Calu3 (cell line): Measurements from ENCODE around the gene ADAM15. TPM values are rescaled to one million over a fixed set of nuclear protein-coding genes. Genes with fewer than 3 reads are reported as not detected.

Experiments
- BruUV-seq: library from RNA; stranded (reverse); fragments of 400-500 nt; replicated peaks from 2 replicates; lab custom pipeline; 2021; lab: Mats Ljungman, UMichigan
- CTCF ChIA-PET: fragments of 300-600 bp; sonication (Branson Sonifier 250); formaldehyde crosslinking; loops from one replicate; lab custom pipeline; 2022; ENCODE audit warnings: antibody characterized with exemption; lab: Charles Lee
- DNase-seq: peaks from one replicate; pipeline ENCODE4 v3.0.0; 2022
- H3K27ac Mint-ChIP-seq: one replicate; pipeline ENCODE4 v1.8.0; 2022; ENCODE audit warnings: mixed read lengths; ENCODE audit not compliant: unreplicated experiment
- H3K27me3 Mint-ChIP-seq: one replicate; pipeline ENCODE4 v1.8.0; 2022; ENCODE audit warnings: mixed read lengths; ENCODE audit not compliant: unreplicated experiment
- H3K36me3 Mint-ChIP-seq: one replicate; pipeline ENCODE4 v1.8.0; 2022; ENCODE audit warnings: mild to moderate bottlenecking, moderate library complexity, mixed read lengths; ENCODE audit not compliant: insufficient read depth, unreplicated experiment
- H3K4me1 Mint-ChIP-seq: one replicate; pipeline ENCODE4 v1.8.0; 2022; ENCODE audit warnings: mild to moderate bottlenecking, low read depth, mixed read lengths; ENCODE audit not compliant: unreplicated experiment
- H3K4me3 Mint-ChIP-seq: one replicate; pipeline ENCODE4 v1.8.0; 2022; ENCODE audit warnings: mild to moderate bottlenecking, low read depth, moderate library complexity, mixed read lengths; ENCODE audit not compliant: unreplicated experiment
- H3K9me3 Mint-ChIP-seq: one replicate; pipeline ENCODE4 v1.8.0; 2022; ENCODE audit warnings: low read depth, mixed read lengths; ENCODE audit not compliant: unreplicated experiment
- CTCF ChIP-seq: fragments of 200-600 bp; IDR thresholded peaks from one replicate; pipeline ENCODE4 v1.8.0; 2022; ENCODE audit warnings: antibody characterized with exemption; ENCODE audit not compliant: unreplicated experiment
- intact Hi-C: fragments of 100-400 bp; cut with micrococcal nuclease; formaldehyde crosslinking; loops from one replicate; pipeline ENCODE4 v1.10.0; 2022; ENCODE audit not compliant: unreplicated experiment
- total RNA-seq: library from RNA; stranded (reverse); gene quantifications from 2 replicates; pipeline ENCODE4 v1.2.3, GENCODE V29; 2022

ADAM15 gene
- total RNA-seq, 1 experiment from 2014 or later, result 99.1 TPM

GRCh38 chr1:155064111-155064831, 13.2 kb downstream of the ADAM15 start:
- Mint-ChIP-seq H3K9me3 (no peaks in the 10 kb centered on the region), H3K4me3 (peak overlapping the region; percentile 76), H3K36me3 (peaks cover 55% of the 10 kb centered on the region), H3K4me1 (peaks cover 30% of the 10 kb centered on the region), H3K27ac (peak overlapping the region; percentile 71), H3K27me3 (no peaks in the 10 kb centered on the region)
- intact Hi-C loops, result loop anchor here (5.0 to 10.0 kb wide), 3 partner anchors 92 to 389 kb away; partner anchors contain the start of genes CKS1B and SHC1
- CTCF ChIA-PET, result interaction anchor here (0.8 to 3.0 kb wide), 5 partner anchors 12 to 109 kb away, joined by 3 to 28 read pairs (median 3); partner anchors contain the start of genes ADAM15 and KRTCAP2
- BruUV-seq, result no TSS peak
- DNase-seq, result no peak
- TF ChIP-seq CTCF, result no peak

- H3K4me1 Mint-ChIP-seq, result peaks cover 31% of the 10 kb centered on the region
- H3K9me3 Mint-ChIP-seq, result no peaks in the 10 kb centered on the region
- H3K27ac Mint-ChIP-seq, result peak overlapping the region; percentile 71
- no peak for TF ChIP-seq CTCF
- intact Hi-C loops, result loop anchor here (5.0 to 10.0 kb wide), 3 partner anchors 93 to 390 kb away; partner anchors contain the start of genes CKS1B and SHC1
- CTCF ChIA-PET, result interaction anchor here (0.9 to 3.0 kb wide), 3 partner anchors 11 to 108 kb away, joined by 3 to 28 read pairs (median 5); partner anchors contain the start of gene KRTCAP2
- H3K4me3 Mint-ChIP-seq, result peak overlapping the region; percentile 76
- no peak for DNase-seq
- peaks cover 57% of the 10 kb centered on the region for H3K36me3 Mint-ChIP-seq
- BruUV-seq, result TSS peak; percentile 77
- no peaks in the 10 kb centered on the region for H3K27me3 Mint-ChIP-seq
Measured at GRCh38 chr1:155064832-155065429, 13.8 kb downstream of the ADAM15 start.

GRCh38 chr1:155066777-155067176, 15.7 kb downstream of the ADAM15 start:
- intact Hi-C loops, result loop anchor here (10.0 kb wide), 2 partner anchors 302 to 392 kb away; no protein-coding TSS in a partner anchor
- DNase-seq, result no peak
- TF ChIP-seq CTCF, result no peak
- peaks cover 38% of the 10 kb centered on the region for H3K4me1 Mint-ChIP-seq
- peaks cover 9% of the 10 kb centered on the region for H3K27me3 Mint-ChIP-seq
- H3K4me3 Mint-ChIP-seq, result no peak overlapping the region
- BruUV-seq, result no TSS peak
- CTCF ChIA-PET, result no interaction called here
- H3K9me3 Mint-ChIP-seq, result no peaks in the 10 kb centered on the region
- no peak overlapping the region for H3K27ac Mint-ChIP-seq
- H3K36me3 Mint-ChIP-seq, result peaks cover 67% of the 10 kb centered on the region

GRCh38 chr1:155068599-155068998, 17.5 kb downstream of the ADAM15 start:
- no peak for TF ChIP-seq CTCF
- CTCF ChIA-PET, result interaction anchor here (0.6 to 1.2 kb wide), 3 partner anchors 9 to 79 kb away, joined by 3 to 4 read pairs (median 4); no protein-coding TSS in a partner anchor

More at GRCh38 chr1:155068599-155068998, 17.5 kb downstream of the ADAM15 start:
- Mint-ChIP-seq H3K9me3 (no peaks in the 10 kb centered on the region), H3K27me3 (peaks cover 27% of the 10 kb centered on the region), H3K4me1 (peaks cover 31% of the 10 kb centered on the region), H3K36me3 (peaks cover 52% of the 10 kb centered on the region), H3K4me3 (no peak overlapping the region), H3K27ac (no peak overlapping the region)
- no TSS peak for BruUV-seq
- intact Hi-C loops, result loop anchor here (10.0 kb wide), 2 partner anchors 304 to 394 kb away; no protein-coding TSS in a partner anchor
- DNase-seq, result no peak
